Activated CD4-positive, alpha-beta memory T cell treated with anti-CD3 and anti-CD28 coated beads for 36 hours (primary cell): ENCODE measurements around the gene C3orf33. TPM values are rescaled to one million over a fixed set of nuclear protein-coding genes. Genes with fewer than 3 reads are reported as not detected.
A peak's percentile ranks its signal among the peaks of the same experiment; 100 is the strongest.

ENCODE experiments used
- CTCF ChIA-PET: fragments of 350-600 bp; sonication (Branson Sonifier 250); formaldehyde crosslinking; loops from one replicate; lab custom pipeline; 2021; ENCODE audit warnings: antibody characterized with exemption, inconsistent platforms; lab: Charles Lee
- POLR2A ChIA-PET: fragments of 350-600 bp; sonication (Branson Sonifier 250); formaldehyde crosslinking; loops from one replicate; lab custom pipeline; 2021; ENCODE audit warnings: antibody characterized with exemption; lab: Charles Lee
- DNase-seq: peaks from one replicate; pipeline ENCODE4 v3.0.0-alpha.2; 2020
- H3K27ac Mint-ChIP-seq: one replicate; pipeline ENCODE4 v1.8.0; 2021; ENCODE audit warnings: mixed read lengths
- H3K27me3 Mint-ChIP-seq: one replicate; pipeline ENCODE4 v1.8.0; 2021; ENCODE audit warnings: mixed read lengths
- H3K36me3 Mint-ChIP-seq: one replicate; pipeline ENCODE4 v1.8.0; 2021; ENCODE audit warnings: mixed read lengths
- H3K4me1 Mint-ChIP-seq: one replicate; pipeline ENCODE4 v1.8.0; 2021; ENCODE audit warnings: low read depth, mixed read lengths
- H3K4me3 Mint-ChIP-seq: one replicate; pipeline ENCODE4 v1.8.0; 2021; ENCODE audit warnings: mild to moderate bottlenecking, mixed read lengths
- H3K9me3 Mint-ChIP-seq: one replicate; pipeline ENCODE4 v1.8.0; 2021; ENCODE audit warnings: mixed read lengths
- intact Hi-C: fragments of 100-400 bp; cut with micrococcal nuclease; formaldehyde crosslinking; loops from one replicate; pipeline ENCODE4 v1.15.1; 2023
- total RNA-seq, 2 experiments: library from RNA; stranded (reverse); gene quantifications; one replicate each; pipeline ENCODE4 v1.2.3, GENCODE V29; 2021

The C3orf33 gene
- total RNA-seq, 2 experiments from 2014 or later, result 1.6 to 2.5 TPM

DNA sequence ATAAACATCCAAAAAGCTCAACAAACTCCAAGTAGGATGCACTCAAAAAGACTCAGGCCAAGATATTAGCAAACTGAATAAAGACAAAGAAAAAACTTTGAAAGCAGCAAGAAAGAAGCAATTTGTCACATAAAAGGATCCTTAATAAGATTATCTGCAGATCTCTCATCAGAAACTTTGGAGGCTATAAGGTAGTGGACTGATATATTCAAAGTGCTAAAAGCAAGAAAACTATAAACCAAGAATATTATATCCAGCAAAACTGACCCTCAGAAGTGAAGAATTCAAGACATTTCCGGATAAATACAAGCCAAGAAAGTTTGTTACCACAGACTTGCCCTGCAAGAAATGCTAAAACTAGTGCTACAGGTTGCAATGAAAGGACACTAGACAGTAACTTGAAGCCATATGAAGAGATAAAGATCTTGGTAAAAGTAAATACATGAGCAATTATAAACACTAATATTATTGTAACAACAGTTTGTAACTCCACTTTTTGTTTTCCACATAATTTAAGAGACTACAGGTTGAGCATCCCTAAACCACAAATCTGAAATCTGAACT lies 23.6 kb downstream of the C3orf33 start:
- Mint-ChIP-seq H3K9me3 (peaks cover 10% of the 10 kb centered on the region), H3K4me3 (no peak overlapping the region), H3K27me3 (no peaks in the 10 kb centered on the region), H3K27ac (no peak overlapping the region), H3K36me3 (peaks cover 22% of the 10 kb centered on the region), H3K4me1 (peaks cover 6% of the 10 kb centered on the region)
- intact Hi-C loops, result no loop called here
- ChIA-PET POLR2A (no interaction called here), CTCF (no interaction called here)
- DNase-seq, result no peak

DNA sequence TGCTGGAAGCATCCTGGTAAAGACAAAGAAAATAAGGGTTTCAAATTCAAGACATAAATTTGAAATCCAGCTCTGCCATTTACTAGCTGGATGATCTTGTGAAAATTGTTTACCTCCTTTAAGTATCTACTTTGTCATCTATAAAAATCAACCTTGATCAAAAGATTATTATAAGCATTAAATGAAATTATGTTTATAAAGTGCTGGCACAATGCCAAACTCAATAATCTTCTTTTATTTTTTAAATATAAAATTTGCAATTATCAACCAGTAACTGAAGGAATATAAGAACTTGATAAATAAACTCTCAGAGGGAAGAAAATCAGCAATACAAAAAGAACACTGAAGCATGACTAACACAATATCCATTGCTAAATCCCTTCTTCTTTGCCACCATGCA lies 25.8 kb downstream of the C3orf33 start:
- intact Hi-C loops, result no loop called here
- Mint-ChIP-seq H3K27me3 (no peaks in the 10 kb centered on the region), H3K4me3 (no peak overlapping the region), H3K27ac (no peak overlapping the region), H3K9me3 (peaks cover 10% of the 10 kb centered on the region), H3K4me1 (peaks cover under 1% of the 10 kb centered on the region), H3K36me3 (peaks cover 24% of the 10 kb centered on the region)
- ChIA-PET CTCF (no interaction called here), POLR2A (no interaction called here)
- no peak for DNase-seq

DNA sequence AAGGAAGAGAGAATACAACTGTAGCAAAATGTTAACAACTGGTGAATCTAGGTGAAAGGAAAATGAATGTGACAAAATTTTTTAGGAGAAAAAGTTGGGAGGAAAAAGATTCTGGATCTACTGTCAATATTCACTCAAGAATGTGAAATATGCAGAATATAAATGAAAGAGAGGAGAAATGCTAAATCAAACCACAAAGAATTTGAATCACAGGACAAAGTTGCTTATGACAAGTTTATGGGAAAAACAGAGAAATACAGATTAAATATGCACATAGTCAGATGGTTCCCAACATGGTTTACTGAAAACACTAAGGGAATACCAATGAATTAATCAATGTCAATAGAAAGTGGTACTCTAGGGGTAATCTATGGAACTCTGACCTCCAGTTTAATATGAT lies 27.6 kb downstream of the C3orf33 start:
- peaks cover 29% of the 10 kb centered on the region for H3K36me3 Mint-ChIP-seq

DNA sequence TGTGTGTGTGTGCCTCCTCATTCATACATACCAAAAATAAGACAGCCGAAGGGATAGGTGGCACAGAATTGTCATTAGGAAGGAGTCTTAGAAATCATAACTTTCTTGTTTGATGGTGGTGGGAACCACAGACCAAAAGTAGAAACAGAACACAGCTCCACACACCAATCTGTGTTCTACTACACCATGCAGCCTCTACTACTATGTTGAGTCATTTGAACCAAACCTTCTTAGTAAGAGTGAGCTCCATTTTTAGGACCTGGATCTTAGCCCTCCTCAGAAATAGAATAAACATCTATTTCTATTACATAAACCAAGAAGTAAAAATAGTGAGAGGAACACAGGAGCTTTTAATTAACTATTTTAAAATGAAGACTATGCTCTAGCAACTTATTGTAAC lies 33.3 kb downstream of the C3orf33 start:
- Mint-ChIP-seq H3K27me3 (no peaks in the 10 kb centered on the region), H3K27ac (no peak overlapping the region), H3K36me3 (peaks cover 17% of the 10 kb centered on the region), H3K4me1 (no peaks in the 10 kb centered on the region), H3K4me3 (no peak overlapping the region), H3K9me3 (no peaks in the 10 kb centered on the region)
- intact Hi-C loops, result no loop called here
- DNase-seq, result no peak
- ChIA-PET POLR2A (no interaction called here), CTCF (interaction anchor here (2.4 kb wide), 1 partner anchor 33 kb away, joined by 8 read pairs; the partner anchor contains the start of gene C3orf33)

More for the DNA sequence above, 27.6 kb downstream of the C3orf33 start:
- Mint-ChIP-seq H3K4me1 (no peaks in the 10 kb centered on the region), H3K27me3 (no peaks in the 10 kb centered on the region), H3K27ac (no peak overlapping the region), H3K9me3 (peaks cover 10% of the 10 kb centered on the region), H3K4me3 (no peak overlapping the region)
- CTCF ChIA-PET, result no interaction called here
- intact Hi-C loops, result no loop called here
- POLR2A ChIA-PET, result no interaction called here
- DNase-seq, result no peak

DNA sequence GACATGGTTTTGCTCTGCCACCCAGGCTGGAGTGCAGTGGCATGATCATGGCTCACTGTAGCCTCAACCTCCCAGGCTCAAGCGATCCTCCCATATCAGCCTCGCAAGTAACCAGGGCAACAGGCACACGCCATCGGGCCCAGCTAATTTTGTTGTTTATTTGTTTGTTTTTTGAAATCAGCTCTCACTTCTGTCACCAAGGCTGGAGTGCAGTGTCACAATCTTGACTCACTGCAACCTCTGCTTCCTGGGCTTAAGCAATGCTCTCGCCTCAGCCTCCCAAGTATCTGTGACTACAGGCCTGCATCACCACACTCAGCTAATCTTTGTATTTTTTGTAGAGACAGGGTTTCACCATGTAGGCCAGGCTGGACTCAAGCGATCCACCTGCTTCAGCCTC lies 35.0 kb downstream of the C3orf33 start:
- Mint-ChIP-seq H3K4me3 (no peak overlapping the region), H3K27ac (no peak overlapping the region), H3K36me3 (peaks cover 15% of the 10 kb centered on the region), H3K27me3 (no peaks in the 10 kb centered on the region), H3K4me1 (peaks cover 3% of the 10 kb centered on the region), H3K9me3 (no peaks in the 10 kb centered on the region)
- no peak for DNase-seq
- ChIA-PET POLR2A (no interaction called here), CTCF (no interaction called here)
- intact Hi-C loops, result no loop called here

DNA sequence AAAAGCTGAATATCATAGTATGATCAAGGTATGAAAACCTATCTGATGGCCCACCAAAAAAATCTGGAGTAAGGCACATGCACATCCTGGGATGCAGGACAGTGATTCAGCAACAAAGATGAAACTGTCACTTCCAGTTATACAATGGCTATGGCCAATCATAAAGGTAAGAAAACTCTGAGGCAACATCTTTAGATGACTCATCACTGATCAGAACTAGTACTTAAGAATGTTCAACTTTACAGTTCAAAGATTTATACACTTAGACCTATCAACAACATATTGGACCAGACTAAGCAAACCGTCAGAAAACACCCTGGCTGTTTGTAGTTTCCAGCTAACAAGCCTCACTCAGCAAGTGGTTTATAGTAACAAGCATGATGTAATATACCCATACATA lies 39.9 kb downstream of the C3orf33 start:
- Mint-ChIP-seq H3K9me3 (no peaks in the 10 kb centered on the region), H3K4me1 (peaks cover 6% of the 10 kb centered on the region), H3K36me3 (peaks cover 12% of the 10 kb centered on the region), H3K27me3 (no peaks in the 10 kb centered on the region), H3K27ac (peak overlapping the region; percentile 6), H3K4me3 (no peak overlapping the region)
- no peak for DNase-seq
- ChIA-PET CTCF (interaction anchor here (0.9 to 2.0 kb wide), 2 partner anchors 40 to 105 kb away, joined by 4 to 9 read pairs; partner anchors contain the start of gene C3orf33), POLR2A (no interaction called here)
- intact Hi-C loops, result no loop called here

DNA sequence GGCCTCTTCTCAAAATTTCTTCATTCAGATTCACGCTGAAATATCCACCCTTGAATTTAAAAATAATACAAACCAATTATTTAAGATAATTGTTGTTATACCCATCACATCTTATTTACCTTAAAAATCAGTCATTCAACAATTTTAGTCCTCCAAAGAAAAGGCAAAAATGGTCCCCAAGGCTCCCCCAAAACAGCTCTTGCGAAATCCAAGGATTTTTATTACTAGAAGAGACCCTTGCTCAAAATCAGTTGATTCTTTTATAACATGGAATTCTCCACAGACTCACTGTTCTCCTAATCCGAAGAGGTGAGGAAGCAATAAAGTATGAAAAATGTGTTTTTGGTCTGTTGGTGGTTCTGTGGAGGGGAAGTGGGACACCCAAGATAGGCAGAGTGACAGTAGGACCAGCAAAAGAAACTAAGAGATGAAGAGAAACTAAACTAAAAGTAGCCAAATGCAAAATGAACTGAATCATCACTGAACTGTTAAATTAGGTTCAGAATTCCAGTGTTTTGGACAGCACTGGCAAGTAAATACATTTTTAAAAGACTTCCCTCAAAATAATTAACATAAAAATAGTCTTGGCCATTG lies 42.1 kb downstream of the C3orf33 start:
- Mint-ChIP-seq H3K9me3 (no peaks in the 10 kb centered on the region), H3K36me3 (peaks cover 9% of the 10 kb centered on the region), H3K27ac (no peak overlapping the region), H3K4me1 (peaks cover 6% of the 10 kb centered on the region), H3K4me3 (no peak overlapping the region), H3K27me3 (no peaks in the 10 kb centered on the region)
- no peak for DNase-seq
- CTCF ChIA-PET, result interaction anchor here (1.1 kb wide), 1 partner anchor 42 kb away, joined by 3 read pairs; the partner anchor contains the start of gene C3orf33
- intact Hi-C loops, result no loop called here
- POLR2A ChIA-PET, result no interaction called here

DNA sequence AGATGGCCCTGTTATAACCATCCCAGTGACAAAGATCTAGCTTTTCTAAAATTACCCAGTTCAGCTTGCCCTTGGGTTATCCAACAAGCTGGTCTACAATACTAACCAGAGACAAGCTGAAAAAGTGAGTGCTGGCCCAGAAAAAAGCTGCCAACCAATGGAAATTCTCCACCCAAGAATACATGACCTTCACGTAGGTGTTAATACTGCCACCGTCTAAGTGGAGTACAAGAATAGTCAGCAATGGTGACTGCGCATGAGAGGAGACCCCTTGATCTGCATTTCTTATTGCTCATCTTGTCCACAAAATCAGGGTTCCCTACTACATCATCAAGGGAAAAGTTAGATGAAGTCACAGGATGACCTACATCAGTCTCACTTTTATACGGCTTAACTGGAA lies 45.4 kb downstream of the C3orf33 start:
- ChIA-PET POLR2A (no interaction called here), CTCF (interaction anchor here (0.7 to 1.9 kb wide), 2 partner anchors 12 to 45 kb away, joined by 3 to 6 read pairs; partner anchors contain the start of gene C3orf33)
- H3K4me1 Mint-ChIP-seq, result no peaks in the 10 kb centered on the region
- intact Hi-C loops, result no loop called here
- no peaks in the 10 kb centered on the region for H3K27me3 Mint-ChIP-seq
- no peak for DNase-seq
- H3K27ac Mint-ChIP-seq, result no peak overlapping the region
- H3K9me3 Mint-ChIP-seq, result no peaks in the 10 kb centered on the region
- H3K36me3 Mint-ChIP-seq, result peaks cover 4% of the 10 kb centered on the region
- no peak overlapping the region for H3K4me3 Mint-ChIP-seq

DNA sequence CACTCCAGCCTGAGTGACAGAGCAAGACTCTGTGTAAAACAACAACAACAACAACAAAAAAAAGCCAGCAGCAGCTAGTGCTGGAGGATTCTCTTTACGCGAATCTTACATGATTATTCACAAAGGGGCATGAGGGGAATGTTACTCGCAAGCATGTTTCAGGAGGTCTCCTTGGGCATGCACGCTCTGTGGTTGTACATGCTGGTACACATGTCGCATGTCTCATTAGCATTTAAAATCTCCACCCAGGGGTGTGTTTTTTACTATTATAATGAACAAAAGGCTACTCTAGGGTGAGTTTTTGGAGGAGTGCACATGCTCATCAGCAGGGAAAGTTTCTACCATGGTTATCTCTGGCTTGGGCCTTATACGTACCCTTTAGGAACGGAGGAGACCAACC lies 48.5 kb downstream of the C3orf33 start:
- Mint-ChIP-seq H3K4me3 (no peak overlapping the region), H3K4me1 (no peaks in the 10 kb centered on the region), H3K27ac (no peak overlapping the region), H3K36me3 (no peaks in the 10 kb centered on the region), H3K9me3 (no peaks in the 10 kb centered on the region), H3K27me3 (no peaks in the 10 kb centered on the region)
- intact Hi-C loops, result no loop called here
- POLR2A ChIA-PET, result no interaction called here
- no peak for DNase-seq
- CTCF ChIA-PET, result no interaction called here

DNA sequence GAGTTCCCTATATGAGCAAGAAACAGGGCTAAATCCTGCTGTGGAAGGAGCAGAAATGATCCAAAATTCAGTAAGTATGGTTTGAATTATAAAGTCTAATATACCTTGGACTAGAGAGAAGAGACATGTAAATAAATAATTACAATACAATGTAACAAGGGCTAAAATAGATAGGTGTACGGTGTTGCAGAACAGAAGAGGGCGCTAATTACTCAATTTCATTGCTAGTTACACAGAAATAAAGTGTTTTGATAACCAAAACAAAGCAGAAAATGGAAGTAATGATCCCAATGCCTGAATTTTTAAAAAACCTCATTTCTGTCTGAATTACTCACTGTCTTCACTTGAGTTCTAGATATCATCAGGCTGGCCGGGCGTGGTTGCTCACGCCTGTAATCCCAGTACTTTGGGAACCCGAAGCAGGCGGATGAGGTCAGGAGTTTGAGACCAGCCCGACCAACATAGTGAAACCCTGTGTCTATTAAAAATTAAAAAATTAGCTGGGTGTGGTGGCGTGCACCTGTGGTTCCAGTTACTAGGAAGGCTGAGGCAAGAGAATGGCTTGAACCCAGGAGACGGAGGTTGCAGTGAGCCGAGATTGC lies 52.9 kb downstream of the C3orf33 start:
- Mint-ChIP-seq H3K4me3 (no peak overlapping the region), H3K4me1 (no peaks in the 10 kb centered on the region), H3K27ac (no peak overlapping the region), H3K27me3 (no peaks in the 10 kb centered on the region), H3K36me3 (no peaks in the 10 kb centered on the region), H3K9me3 (no peaks in the 10 kb centered on the region)
- ChIA-PET POLR2A (no interaction called here), CTCF (no interaction called here)
- intact Hi-C loops, result loop anchor here (1.0 kb wide), 1 partner anchor 118 kb away; no protein-coding TSS in a partner anchor
- DNase-seq, result no peak

DNA sequence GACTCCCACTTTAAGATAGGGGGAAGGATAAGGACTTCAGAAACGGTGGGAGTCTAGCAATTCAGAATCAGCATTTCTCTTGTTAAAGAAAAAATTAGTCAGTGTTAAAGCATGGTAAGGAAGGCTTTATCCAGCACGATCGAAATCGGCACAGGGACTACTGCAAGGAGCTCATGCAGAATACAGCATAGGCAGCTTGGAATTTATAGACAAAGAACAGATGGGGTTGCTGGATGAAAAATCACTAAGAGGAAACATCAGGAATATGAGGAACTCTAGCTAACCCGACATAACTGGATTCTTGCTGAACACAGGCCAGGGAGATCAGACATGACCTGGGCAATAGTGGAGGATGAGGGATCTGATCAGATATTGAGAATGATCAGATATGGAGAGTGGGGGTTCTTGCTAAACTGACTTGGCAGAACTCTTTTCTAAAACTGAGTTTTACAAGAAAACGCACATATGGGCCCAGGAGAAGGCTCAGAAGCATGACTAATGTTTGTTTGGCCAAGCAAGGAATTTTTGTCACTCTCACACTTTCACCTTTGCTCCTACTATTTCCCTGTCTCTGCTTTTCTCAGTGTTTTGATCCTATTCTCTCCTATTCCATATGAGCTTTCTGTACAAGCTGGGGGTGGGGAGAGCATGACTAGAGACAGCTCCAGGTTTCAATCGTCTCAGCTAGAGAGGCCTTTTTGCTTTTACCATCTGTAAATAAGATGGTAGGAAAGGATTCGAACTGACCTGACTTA lies 57.3 kb downstream of the C3orf33 start:
- no peak overlapping the region for H3K4me3 Mint-ChIP-seq
- no peak for DNase-seq
- intact Hi-C loops, result no loop called here
- H3K36me3 Mint-ChIP-seq, result no peaks in the 10 kb centered on the region
- H3K4me1 Mint-ChIP-seq, result peaks cover 13% of the 10 kb centered on the region
- CTCF ChIA-PET, result interaction anchor here (0.6 to 0.7 kb wide), 2 partner anchors 12 to 75 kb away, joined by 3 read pairs; no protein-coding TSS in a partner anchor
- H3K9me3 Mint-ChIP-seq, result no peaks in the 10 kb centered on the region
- peaks cover 15% of the 10 kb centered on the region for H3K27me3 Mint-ChIP-seq
- H3K27ac Mint-ChIP-seq, result no peak overlapping the region
- POLR2A ChIA-PET, result no interaction called here

DNA sequence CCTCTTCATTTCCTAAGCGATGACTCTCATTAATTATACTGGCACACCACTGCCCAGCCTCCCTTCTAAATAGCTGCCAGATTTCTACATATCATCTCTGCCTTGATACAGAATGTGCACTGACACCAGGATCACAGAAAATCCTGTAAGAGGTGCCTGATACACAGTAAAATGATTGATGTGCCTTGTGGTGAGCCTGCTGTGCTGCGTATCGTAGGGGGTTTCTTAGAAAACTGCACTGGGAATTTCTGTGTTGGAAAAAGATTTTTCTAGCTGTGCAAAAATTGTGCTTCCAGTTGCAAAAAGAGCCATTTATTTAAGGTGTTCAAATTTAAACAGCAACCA lies 58.2 kb downstream of the C3orf33 start:
- peaks cover 18% of the 10 kb centered on the region for H3K27me3 Mint-ChIP-seq
- CTCF ChIA-PET, result interaction anchor here (0.6 to 0.7 kb wide), 2 partner anchors 12 to 76 kb away, joined by 3 read pairs; no protein-coding TSS in a partner anchor
- H3K4me1 Mint-ChIP-seq, result peaks cover 15% of the 10 kb centered on the region
- H3K27ac Mint-ChIP-seq, result no peak overlapping the region
- intact Hi-C loops, result no loop called here
- H3K4me3 Mint-ChIP-seq, result no peak overlapping the region
- H3K36me3 Mint-ChIP-seq, result no peaks in the 10 kb centered on the region
- no peak for DNase-seq
- H3K9me3 Mint-ChIP-seq, result no peaks in the 10 kb centered on the region
- POLR2A ChIA-PET, result no interaction called here
